GM23248 (cell line): ENCODE results near the gene STAG3.
"Not testable (repeated sequence)": the region's sequence is repeated elsewhere in the genome, so short reads cannot be mapped to it uniquely, and the experiment has no call there.

ENCODE experiments used
- EZH2 ChIP-seq: fragments of 200-600 bp; sonication (generic); IDR thresholded peaks from 2 replicates; pipeline ENCODE4 v1.6.1; 2018; ENCODE audit warnings: antibody characterized with exemption, mild to moderate bottlenecking; ENCODE audit not compliant: insufficient read depth, poor library complexity, severe bottlenecking
- EZH2phosphoT487 ChIP-seq: fragments of 200-600 bp; sonication (generic); IDR thresholded peaks from 2 replicates; pipeline ENCODE4 v1.6.1; 2018; ENCODE audit warnings: antibody characterized with exemption, moderate library complexity, mild to moderate bottlenecking, low read depth; ENCODE audit not compliant: insufficient read depth

DNA sequence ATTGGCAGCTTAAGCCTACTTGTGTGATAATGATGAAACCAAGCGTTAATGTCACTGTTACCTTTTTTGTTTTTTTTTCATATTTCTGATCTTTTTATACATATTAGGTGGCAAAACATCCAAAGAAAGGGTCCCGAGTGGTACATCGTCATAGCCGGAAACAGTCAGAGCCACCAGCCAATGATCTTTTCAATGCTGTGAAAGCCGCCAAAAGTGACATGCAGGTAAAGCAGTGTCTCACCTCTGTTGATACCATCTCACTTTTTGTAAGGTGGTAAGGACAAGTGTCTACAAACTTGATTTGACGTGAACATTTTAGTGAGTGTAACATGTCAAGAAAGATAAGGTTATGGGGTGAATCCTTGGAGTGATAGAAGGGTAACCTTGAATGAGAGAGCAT lies 4.9 kb downstream of the STAG3 start:
- TF ChIP-seq EZH2, EZH2phosphoT487: not testable (repeated sequence)
